Astrocyte (in vitro differentiated cells and primary cell): ENCODE results near the gene CADM1.

ENCODE experiments used
- EZH2 ChIP-seq: IDR thresholded peaks from 2 replicates; pipeline ENCODE4 v1.6.1; 2012; ENCODE audit warnings: mild to moderate bottlenecking, low read length, inconsistent platforms; ENCODE audit not compliant: insufficient read depth
- TF ChIP-seq, protein P1 (sequence below): IDR thresholded peaks from 2 replicates; pipeline ENCODE4 v1.5.1; 2011; ENCODE audit warnings: low read depth, mild to moderate bottlenecking, inconsistent platforms, low read length, moderate library complexity; ENCODE audit not compliant: insufficient read depth

DNA sequence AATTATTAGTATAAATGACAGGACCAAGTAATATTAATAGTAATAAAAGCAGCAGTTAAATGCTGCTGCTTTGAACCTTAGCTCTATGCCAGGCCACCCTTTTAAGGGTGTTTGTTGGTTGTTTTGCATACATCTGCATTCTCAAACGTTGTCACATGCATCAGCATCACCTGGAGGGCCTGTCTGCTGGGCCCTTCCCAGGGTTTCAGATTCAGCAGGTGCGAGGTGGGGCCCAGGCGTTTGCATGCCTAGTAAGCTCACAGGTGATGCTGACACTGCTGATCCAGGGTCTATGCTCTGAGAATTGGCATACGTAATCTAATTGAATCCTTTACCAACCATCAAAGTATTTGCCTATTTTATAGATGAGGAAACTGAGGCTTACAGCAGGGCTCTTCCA lies 246.5 kb downstream of the CADM1 start:
- TF ChIP-seq, protein P1, sequence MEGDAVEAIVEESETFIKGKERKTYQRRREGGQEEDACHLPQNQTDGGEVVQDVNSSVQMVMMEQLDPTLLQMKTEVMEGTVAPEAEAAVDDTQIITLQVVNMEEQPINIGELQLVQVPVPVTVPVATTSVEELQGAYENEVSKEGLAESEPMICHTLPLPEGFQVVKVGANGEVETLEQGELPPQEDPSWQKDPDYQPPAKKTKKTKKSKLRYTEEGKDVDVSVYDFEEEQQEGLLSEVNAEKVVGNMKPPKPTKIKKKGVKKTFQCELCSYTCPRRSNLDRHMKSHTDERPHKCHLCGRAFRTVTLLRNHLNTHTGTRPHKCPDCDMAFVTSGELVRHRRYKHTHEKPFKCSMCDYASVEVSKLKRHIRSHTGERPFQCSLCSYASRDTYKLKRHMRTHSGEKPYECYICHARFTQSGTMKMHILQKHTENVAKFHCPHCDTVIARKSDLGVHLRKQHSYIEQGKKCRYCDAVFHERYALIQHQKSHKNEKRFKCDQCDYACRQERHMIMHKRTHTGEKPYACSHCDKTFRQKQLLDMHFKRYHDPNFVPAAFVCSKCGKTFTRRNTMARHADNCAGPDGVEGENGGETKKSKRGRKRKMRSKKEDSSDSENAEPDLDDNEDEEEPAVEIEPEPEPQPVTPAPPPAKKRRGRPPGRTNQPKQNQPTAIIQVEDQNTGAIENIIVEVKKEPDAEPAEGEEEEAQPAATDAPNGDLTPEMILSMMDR: no peak
- no peak for TF ChIP-seq EZH2
